GM08714 (cell line): ENCODE results near the gene AGMO.
"Not testable (repeated sequence)": the region's sequence is repeated elsewhere in the genome, so short reads cannot be mapped to it uniquely, and the experiment has no call there.

ENCODE experiments used
- H3K4me3 ChIP-seq: fragments of 200-500 bp; sonication (Bioruptor generic); 2 replicates; pipeline ENCODE4 v1.5.1; 2014; ENCODE audit warnings: mild to moderate bottlenecking, low read length, inconsistent platforms
- ZNF274 ChIP-seq: IDR thresholded peaks from 2 replicates; pipeline ENCODE4 v1.6.1; 2012; ENCODE audit warnings: mild to moderate bottlenecking, low read depth, low read length

AGMO gene

GRCh38 chr7:15546272-15546792 lies 15.5 kb downstream of the AGMO start:
- no peak for TF ChIP-seq ZNF274
- no peak overlapping the region for H3K4me3 ChIP-seq

GRCh38 chr7:15544050-15544449 lies 17.8 kb downstream of the AGMO start:
- TF ChIP-seq ZNF274, result no peak
- no peak overlapping the region for H3K4me3 ChIP-seq

GRCh38 chr7:15543256-15543655 lies 18.6 kb downstream of the AGMO start:
- no peak overlapping the region for H3K4me3 ChIP-seq
- TF ChIP-seq ZNF274, result no peak

- H3K4me3 ChIP-seq, result no peak overlapping the region
- TF ChIP-seq ZNF274, result no peak
Measured at GRCh38 chr7:15527648-15528047, 34.2 kb downstream of the AGMO start.

- no peak for TF ChIP-seq ZNF274
- H3K4me3 ChIP-seq, result no peak overlapping the region
Measured at GRCh38 chr7:15525652-15526263, 36.1 kb downstream of the AGMO start.

GRCh38 chr7:15524077-15524476 lies 37.7 kb downstream of the AGMO start:
- no peak for TF ChIP-seq ZNF274
- no peak overlapping the region for H3K4me3 ChIP-seq

- not testable (repeated sequence) for H3K4me3 ChIP-seq
Measured at GRCh38 chr7:15517865-15518264, 44.0 kb downstream of the AGMO start.

GRCh38 chr7:15515252-15515651 lies 46.6 kb downstream of the AGMO start:
- no peak overlapping the region for H3K4me3 ChIP-seq
- TF ChIP-seq ZNF274, result no peak

- no peak overlapping the region for H3K4me3 ChIP-seq
- no peak for TF ChIP-seq ZNF274
Measured at GRCh38 chr7:15508258-15508657, 53.6 kb downstream of the AGMO start.

GRCh38 chr7:15507708-15508107 lies 54.1 kb downstream of the AGMO start:
- no peak overlapping the region for H3K4me3 ChIP-seq
- TF ChIP-seq ZNF274, result no peak

GRCh38 chr7:15507171-15507570 lies 54.6 kb downstream of the AGMO start:
- no peak for TF ChIP-seq ZNF274
- no peak overlapping the region for H3K4me3 ChIP-seq

GRCh38 chr7:15505761-15506160 lies 56.1 kb downstream of the AGMO start:
- no peak for TF ChIP-seq ZNF274
- H3K4me3 ChIP-seq, result no peak overlapping the region

- H3K4me3 ChIP-seq, result no peak overlapping the region
- no peak for TF ChIP-seq ZNF274
Measured at GRCh38 chr7:15504351-15504750, 57.5 kb downstream of the AGMO start.

- no peak for TF ChIP-seq ZNF274
- no peak overlapping the region for H3K4me3 ChIP-seq
Measured at GRCh38 chr7:15503603-15504290, 58.1 kb downstream of the AGMO start.

GRCh38 chr7:15498465-15498864 lies 63.4 kb downstream of the AGMO start:
- TF ChIP-seq ZNF274, result no peak
- no peak overlapping the region for H3K4me3 ChIP-seq
